Upper lobe of left lung (tissue), 4 donors: ENCODE results near the gene SCUBE2.

Experiments
- EP300 ChIP-seq, 4 donors: sonication (generic); formaldehyde crosslinking; IDR thresholded peaks; one replicate each; pipeline ENCODE4 v1.5.1; 2017; ENCODE audit warnings: antibody characterized with exemption in 4 of 4, control low read depth in 2 of 4
- TF ChIP-seq, protein P1 (sequence below), 6 experiments: fragments of 450-650 bp in 4 of 6; fragments of 200-600 bp in 2 of 6; sonication (generic) in 2 of 6; IDR thresholded peaks; one replicate each; pipeline ENCODE4 v1.5.1; 2016 to 2019; ENCODE audit warnings: antibody characterized with exemption in 6 of 6

DNA sequence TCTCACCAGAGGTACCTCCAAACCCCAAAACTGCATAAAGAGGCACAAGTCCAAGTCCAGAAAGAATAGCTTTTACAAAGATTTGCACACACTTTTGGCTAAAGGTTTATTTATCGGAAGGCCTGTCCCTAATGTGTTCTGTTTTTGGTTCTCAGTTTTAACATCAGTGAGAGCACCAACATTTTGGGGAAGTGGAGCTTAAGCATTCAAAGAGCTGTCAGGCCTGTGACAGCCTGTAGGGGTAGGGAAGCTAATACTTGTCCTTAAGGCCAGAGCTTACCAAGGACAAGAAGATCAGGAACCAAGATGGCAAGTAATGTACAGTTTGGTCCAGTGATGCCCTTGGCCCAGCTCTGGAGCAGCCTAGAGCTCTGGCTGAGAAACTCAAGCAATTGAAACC is 38.9 kb upstream of the SCUBE2 start:
- TF ChIP-seq EP300 (IDR thresholded peaks at IDR 0.05) = no peak
- TF ChIP-seq, protein P1, sequence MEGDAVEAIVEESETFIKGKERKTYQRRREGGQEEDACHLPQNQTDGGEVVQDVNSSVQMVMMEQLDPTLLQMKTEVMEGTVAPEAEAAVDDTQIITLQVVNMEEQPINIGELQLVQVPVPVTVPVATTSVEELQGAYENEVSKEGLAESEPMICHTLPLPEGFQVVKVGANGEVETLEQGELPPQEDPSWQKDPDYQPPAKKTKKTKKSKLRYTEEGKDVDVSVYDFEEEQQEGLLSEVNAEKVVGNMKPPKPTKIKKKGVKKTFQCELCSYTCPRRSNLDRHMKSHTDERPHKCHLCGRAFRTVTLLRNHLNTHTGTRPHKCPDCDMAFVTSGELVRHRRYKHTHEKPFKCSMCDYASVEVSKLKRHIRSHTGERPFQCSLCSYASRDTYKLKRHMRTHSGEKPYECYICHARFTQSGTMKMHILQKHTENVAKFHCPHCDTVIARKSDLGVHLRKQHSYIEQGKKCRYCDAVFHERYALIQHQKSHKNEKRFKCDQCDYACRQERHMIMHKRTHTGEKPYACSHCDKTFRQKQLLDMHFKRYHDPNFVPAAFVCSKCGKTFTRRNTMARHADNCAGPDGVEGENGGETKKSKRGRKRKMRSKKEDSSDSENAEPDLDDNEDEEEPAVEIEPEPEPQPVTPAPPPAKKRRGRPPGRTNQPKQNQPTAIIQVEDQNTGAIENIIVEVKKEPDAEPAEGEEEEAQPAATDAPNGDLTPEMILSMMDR (IDR thresholded peaks at IDR 0.05) = peak in 1 of 6 experiments; percentile 11
